ENCODE results near the gene GARS1.

The GARS1 gene

GRCh38 chr7:30594540-30595435 lies at the start of gene GARS1:
TSS of gene GARS1 (plus strand) at chr7:30594878. CDS start at chr7:30594922, 44 bp downstream.
- Mint-ChIP-seq H3K4me3 (peak within 1 kb of the TSS; percentile 96 to 99 (median 98)), H3K36me3 (ENCODE audit: low read depth) (peaks cover 14% of the 10 kb centered on the region), H3K4me1 (peaks cover 35% of the 10 kb centered on the region), H3K27ac (peak within 1 kb of the TSS; percentile 83 to 98 (median 97)), H3K27me3 (ENCODE audit: low read depth) (no peaks in the 10 kb centered on the region), H3K9me3 (no peaks in the 10 kb centered on the region)
- no peak for TF ChIP-seq CTCF (IDR thresholded peaks at IDR 0.05; ENCODE audit: unreplicated experiment in 3 of 3)

GRCh38 chr7:30545791-30546555 lies 48.7 kb upstream of the GARS1 start:
- Mint-ChIP-seq H3K36me3 (ENCODE audit: low read depth) (peaks cover 11% of the 10 kb centered on the region), H3K27me3 (ENCODE audit: low read depth) (no peaks in the 10 kb centered on the region), H3K9me3 (no peaks in the 10 kb centered on the region), H3K27ac (peak overlapping the region in 1 of 3 experiments; percentile 29), H3K4me3 (no peak overlapping the region), H3K4me1 (peaks cover 19% of the 10 kb centered on the region)
- no peak for TF ChIP-seq CTCF (IDR thresholded peaks at IDR 0.05; ENCODE audit: unreplicated experiment in 3 of 3)

GRCh38 chr7:30546596-30546995 lies 48.1 kb upstream of the GARS1 start:
- H3K9me3 Mint-ChIP-seq, result no peaks in the 10 kb centered on the region
- H3K4me3 Mint-ChIP-seq, result no peak overlapping the region
- H3K27ac Mint-ChIP-seq, result peak overlapping the region in 1 of 3 experiments; percentile 63
- H3K27me3 Mint-ChIP-seq (ENCODE audit: low read depth), result no peaks in the 10 kb centered on the region
- H3K36me3 Mint-ChIP-seq (ENCODE audit: low read depth), result peaks cover 11% of the 10 kb centered on the region
- TF ChIP-seq CTCF (IDR thresholded peaks at IDR 0.05; ENCODE audit: unreplicated experiment in 3 of 3), result no peak
- peaks cover 23% of the 10 kb centered on the region for H3K4me1 Mint-ChIP-seq

- peak overlapping the region; percentile 44 to 71 (median 55) for H3K27ac Mint-ChIP-seq
- H3K4me1 Mint-ChIP-seq, result peaks cover 23% of the 10 kb centered on the region
- no peak overlapping the region for H3K4me3 Mint-ChIP-seq
- peak; percentile 83 to 85 (median 85) for TF ChIP-seq CTCF (IDR thresholded peaks at IDR 0.05; ENCODE audit: unreplicated experiment in 3 of 3)
- no peaks in the 10 kb centered on the region for H3K9me3 Mint-ChIP-seq
- peaks cover 8% of the 10 kb centered on the region for H3K36me3 Mint-ChIP-seq (ENCODE audit: low read depth)
- no peaks in the 10 kb centered on the region for H3K27me3 Mint-ChIP-seq (ENCODE audit: low read depth)
These were observed 45.8 kb upstream of the GARS1 start for GRCh38 chr7:30548845-30549244.

- Mint-ChIP-seq H3K4me3 (no peak overlapping the region), H3K4me1 (peaks cover 23% of the 10 kb centered on the region), H3K27me3 (ENCODE audit: low read depth) (no peaks in the 10 kb centered on the region)
These were observed 44.7 kb upstream of the GARS1 start for GRCh38 chr7:30549931-30550493.

More at GRCh38 chr7:30549931-30550493, 44.7 kb upstream of the GARS1 start:
- Mint-ChIP-seq H3K36me3 (ENCODE audit: low read depth) (peaks cover 8% of the 10 kb centered on the region), H3K27ac (no peak overlapping the region), H3K9me3 (no peaks in the 10 kb centered on the region)
- TF ChIP-seq CTCF (IDR thresholded peaks at IDR 0.05; ENCODE audit: unreplicated experiment in 3 of 3), result no peak

Measured in nephron (organoid).